RKO (cell line): ENCODE measurements around the gene LDB3.

Experiments used
- DNase-seq: peaks from one replicate; pipeline ENCODE4 v3.0.0-alpha.2; 2016; ENCODE audit warnings: low spot score

LDB3 gene

GRCh38 chr10:86664341-86665217, 3.7 kb upstream of the LDB3 start:
- no peak for DNase-seq

- no peak for DNase-seq
Measured at GRCh38 chr10:86665218-86665607, 3.1 kb upstream of the LDB3 start.

GRCh38 chr10:86665868-86666267, 2.4 kb upstream of the LDB3 start:
- DNase-seq, result no peak

GRCh38 chr10:86666538-86666937, 1.8 kb upstream of the LDB3 start:
- no peak for DNase-seq

- no peak for DNase-seq
Measured at GRCh38 chr10:86667421-86668181, 710 bp upstream of the LDB3 start.

GRCh38 chr10:86670290-86670811, 2.0 kb downstream of the LDB3 start:
- no peak for DNase-seq

GRCh38 chr10:86670876-86671275, 2.6 kb downstream of the LDB3 start:
- no peak for DNase-seq

- DNase-seq, result no peak
Measured at GRCh38 chr10:86671419-86671818, 3.1 kb downstream of the LDB3 start.

GRCh38 chr10:86671985-86672710, 3.8 kb downstream of the LDB3 start:
- no peak for DNase-seq

- DNase-seq, result no peak
Measured at GRCh38 chr10:86673216-86673826, 5.0 kb downstream of the LDB3 start.

GRCh38 chr10:86673827-86674581, 5.7 kb downstream of the LDB3 start:
- no peak for DNase-seq

- DNase-seq, result no peak
Measured at GRCh38 chr10:86674912-86675311, 6.6 kb downstream of the LDB3 start.

- no peak for DNase-seq
Measured at GRCh38 chr10:86677374-86677773, 9.1 kb downstream of the LDB3 start.

- no peak for DNase-seq
Measured at GRCh38 chr10:86678999-86679792, 10.9 kb downstream of the LDB3 start.

- DNase-seq, result no peak
Measured at GRCh38 chr10:86681047-86681446, 12.7 kb downstream of the LDB3 start.

- no peak for DNase-seq
Measured at GRCh38 chr10:86681722-86682386, 13.5 kb downstream of the LDB3 start.

GRCh38 chr10:86682675-86683074, 14.4 kb downstream of the LDB3 start:
- no peak for DNase-seq

GRCh38 chr10:86684331-86685097, 16.2 kb downstream of the LDB3 start:
- no peak for DNase-seq

- DNase-seq, result no peak
Measured at GRCh38 chr10:86685416-86685815, 17.1 kb downstream of the LDB3 start.
